Measurements from ENCODE around the gene KCNN4. TPM values are rescaled to one million over a fixed set of nuclear protein-coding genes. Genes with fewer than 3 reads are reported as not detected.
A peak's percentile ranks its signal among the peaks of the same experiment; 100 is the strongest.

KCNN4 gene
- total and polyA plus RNA-seq, 10 donors, result 14.3 to 77.6 (median 22.6) TPM

- H3K27me3 ChIP-seq (replicated peaks in 1 of 7), result peaks cover 0 to 48% (median 0%) of the 10 kb centered on the region in 7 donors
- peaks cover 0 to 22% (median 9%) of the 10 kb centered on the region in 6 donors for H3K4me1 ChIP-seq
- H3K4me3 ChIP-seq, result peak overlapping the region in 2 of 8 donors; percentile 58 to 77
- 86 to 96% (median 88%) methylated on average over 5 to 7 of the region's 7 CpGs for WGBS, 5 donors
- no peak overlapping the region for H3K27ac ChIP-seq
- H3K36me3 ChIP-seq, result peaks cover 0 to 22% (median 0%) of the 10 kb centered on the region in 6 donors
- no peak for TF ChIP-seq CTCF (IDR thresholded peaks at IDR 0.05 in 8 of 11, conservative IDR thresholded peaks at IDR 0.05 in 3 of 11)
- TF ChIP-seq POLR2A (IDR thresholded peaks at IDR 0.05), result no peak
- no peak for TF ChIP-seq POLR2AphosphoS5 (IDR thresholded peaks at IDR 0.05)
- H3K9me3 ChIP-seq, result peaks cover 0 to 8% (median 2%) of the 10 kb centered on the region in 8 donors
- intact Hi-C loops (cut with DNase I; ENCODE audit: low total_unique reads), result no loop called here
- DNase-seq, result no peak
Measured at GRCh38 chr19:43797556-43797955, 16.8 kb upstream of the KCNN4 start.

- Histone ChIP-seq H3K36me3 (peaks cover 0 to 22% (median 0%) of the 10 kb centered on the region in 6 donors), H3K9me3 (peaks cover 0 to 8% (median 2%) of the 10 kb centered on the region in 8 donors), H3K4me3 (no peak overlapping the region), H3K27ac (no peak overlapping the region), H3K4me1 (peaks cover 0 to 22% (median 9%) of the 10 kb centered on the region in 6 donors), H3K27me3 (replicated peaks in 1 of 7) (peaks cover 0 to 48% (median 0%) of the 10 kb centered on the region in 7 donors)
- TF ChIP-seq CTCF (IDR thresholded peaks at IDR 0.05 in 8 of 11, conservative IDR thresholded peaks at IDR 0.05 in 3 of 11) (no peak), POLR2A (IDR thresholded peaks at IDR 0.05) (no peak), POLR2AphosphoS5 (IDR thresholded peaks at IDR 0.05) (no peak)
- 46 to 80% (median 62%) methylated on average over 3 to 6 of the region's 6 CpGs for WGBS, 5 donors
- intact Hi-C loops (cut with DNase I; ENCODE audit: low total_unique reads), result no loop called here
- no peak for DNase-seq
Measured at GRCh38 chr19:43797118-43797517, 16.3 kb upstream of the KCNN4 start.

- H3K36me3 ChIP-seq, result no peaks in the 10 kb centered on the region
- intact Hi-C loops (cut with DNase I; ENCODE audit: low total_unique reads), result no loop called here
- H3K27ac ChIP-seq, result no peak overlapping the region
- no peak for DNase-seq
- peaks cover 0 to 1% (median 0%) of the 10 kb centered on the region in 8 donors for H3K9me3 ChIP-seq
- H3K27me3 ChIP-seq (replicated peaks in 1 of 7), result peaks cover 0 to 32% (median 0%) of the 10 kb centered on the region in 7 donors
- WGBS, 5 donors, result 10 to 36% (median 18%) methylated on average over 3 of the region's 3 CpGs
- TF ChIP-seq CTCF (IDR thresholded peaks at IDR 0.05 in 8 of 11, conservative IDR thresholded peaks at IDR 0.05 in 3 of 11), result no peak
- TF ChIP-seq POLR2A (IDR thresholded peaks at IDR 0.05), result no peak
- peaks cover 0 to under 1% (median 0%) of the 10 kb centered on the region in 6 donors for H3K4me1 ChIP-seq
- no peak overlapping the region for H3K4me3 ChIP-seq
Measured at GRCh38 chr19:43790587-43790986, 9.8 kb upstream of the KCNN4 start.

- no peak for DNase-seq
- Histone ChIP-seq H3K9me3 (no peaks in the 10 kb centered on the region), H3K36me3 (no peaks in the 10 kb centered on the region), H3K27ac (no peak overlapping the region), H3K4me3 (no peak overlapping the region), H3K4me1 (peaks cover 0 to 15% (median 14%) of the 10 kb centered on the region in 6 donors), H3K27me3 (replicated peaks in 1 of 7) (peaks cover 0 to 25% (median 0%) of the 10 kb centered on the region in 7 donors)
- 6 to 17% (median 9%) methylated on average over 3 of the region's 3 CpGs for WGBS, 5 donors
- TF ChIP-seq POLR2AphosphoS5 (IDR thresholded peaks at IDR 0.05) (no peak), CTCF (IDR thresholded peaks at IDR 0.05 in 8 of 11, conservative IDR thresholded peaks at IDR 0.05 in 3 of 11) (no peak), POLR2A (IDR thresholded peaks at IDR 0.05) (no peak)
- intact Hi-C loops (cut with DNase I; ENCODE audit: low total_unique reads), result no loop called here
Measured at GRCh38 chr19:43789029-43789428, 8.3 kb upstream of the KCNN4 start.
